Activated CD8-positive, alpha-beta T cell treated with anti-CD3 and anti-CD28 coated beads for 36 hours (primary cell): Measurements from ENCODE around the gene ZIC5. TPM values are rescaled to one million over a fixed set of nuclear protein-coding genes. Genes with fewer than 3 reads are reported as not detected.

Experiments
- ATAC-seq: fragments of 200-7000 bp; cut with Tn5 transposase; one replicate; pipeline ENCODE4 v1.10.0; 2021; ENCODE audit warnings: mild to moderate bottlenecking, moderate library complexity
- CTCF ChIA-PET: fragments of 350-600 bp; sonication (Branson Sonifier 250); formaldehyde crosslinking; loops from one replicate; lab custom pipeline; 2021; ENCODE audit warnings: antibody characterized with exemption; lab: Charles Lee
- POLR2A ChIA-PET: fragments of 350-600 bp; sonication (Branson Sonifier 250); formaldehyde crosslinking; loops from one replicate; lab custom pipeline; 2021; ENCODE audit warnings: antibody characterized with exemption; lab: Charles Lee
- DNase-seq: peaks from one replicate; pipeline ENCODE4 v3.0.0-alpha.2; 2020
- H3K27ac Mint-ChIP-seq: one replicate; pipeline ENCODE4 v1.8.0; 2021; ENCODE audit warnings: mild to moderate bottlenecking, mixed read lengths
- H3K27me3 Mint-ChIP-seq: one replicate; pipeline ENCODE4 v1.8.0; 2021; ENCODE audit warnings: mixed read lengths
- H3K36me3 Mint-ChIP-seq: one replicate; pipeline ENCODE4 v1.8.0; 2021; ENCODE audit warnings: low read depth, mixed read lengths
- H3K4me1 Mint-ChIP-seq: one replicate; pipeline ENCODE4 v1.8.0; 2021; ENCODE audit warnings: low read depth, mixed read lengths
- H3K4me3 Mint-ChIP-seq: one replicate; pipeline ENCODE4 v1.8.0; 2021; ENCODE audit warnings: mild to moderate bottlenecking, moderate library complexity, mixed read lengths
- H3K9me3 Mint-ChIP-seq: one replicate; pipeline ENCODE4 v1.8.0; 2021; ENCODE audit warnings: mixed read lengths
- CTCF ChIP-seq: fragments of 200-600 bp; IDR thresholded peaks from one replicate; pipeline ENCODE4 v1.8.0; 2022; ENCODE audit warnings: antibody characterized with exemption, mild to moderate bottlenecking
- intact Hi-C: fragments of 100-400 bp; cut with micrococcal nuclease; formaldehyde crosslinking; loops from one replicate; pipeline ENCODE4 v1.10.0; 2022
- total RNA-seq, 2 experiments: library from RNA; stranded (reverse); gene quantifications; one replicate each; pipeline ENCODE4 v1.2.3, GENCODE V29; 2021

ZIC5 gene
- total RNA-seq, 2 experiments from 2014 or later = not detected

GRCh38 chr13:99996381-99996973 lies 24.9 kb upstream of the ZIC5 start:
- POLR2A ChIA-PET = no interaction called here
- TF ChIP-seq CTCF = no peak
- H3K27me3 Mint-ChIP-seq = peaks cover 76% of the 10 kb centered on the region
- H3K36me3 Mint-ChIP-seq = no peaks in the 10 kb centered on the region
- CTCF ChIA-PET = interaction anchor here (0.6 to 1.4 kb wide), 3 partner anchors 10 to 96 kb away, joined by 3 read pairs; no protein-coding TSS in a partner anchor
- peaks cover 2% of the 10 kb centered on the region for H3K9me3 Mint-ChIP-seq
- H3K4me1 Mint-ChIP-seq = peaks cover 12% of the 10 kb centered on the region
- H3K4me3 Mint-ChIP-seq = no peak overlapping the region
- intact Hi-C loops = loop anchor here (10.0 kb wide), 1 partner anchor 238 kb away; no protein-coding TSS in a partner anchor
- no peak for ATAC-seq
- no peak overlapping the region for H3K27ac Mint-ChIP-seq
- DNase-seq = no peak

GRCh38 chr13:99995589-99996380 lies 24.2 kb upstream of the ZIC5 start:
- peaks cover 9% of the 10 kb centered on the region for H3K4me1 Mint-ChIP-seq
- POLR2A ChIA-PET = no interaction called here
- peaks cover 79% of the 10 kb centered on the region for H3K27me3 Mint-ChIP-seq
- H3K9me3 Mint-ChIP-seq = peaks cover 2% of the 10 kb centered on the region
- CTCF ChIA-PET = interaction anchor here (0.9 to 1.4 kb wide), 2 partner anchors 11 to 29 kb away, joined by 3 read pairs; no protein-coding TSS in a partner anchor
- intact Hi-C loops = loop anchor here (10.0 kb wide), 1 partner anchor 239 kb away; no protein-coding TSS in a partner anchor
- no peaks in the 10 kb centered on the region for H3K36me3 Mint-ChIP-seq
- no peak overlapping the region for H3K27ac Mint-ChIP-seq
- TF ChIP-seq CTCF = no peak
- DNase-seq (no peak), ATAC-seq (no peak)
- no peak overlapping the region for H3K4me3 Mint-ChIP-seq

GRCh38 chr13:99995104-99995588 lies 23.6 kb upstream of the ZIC5 start:
- Mint-ChIP-seq H3K27me3 (peaks cover 85% of the 10 kb centered on the region), H3K4me1 (peaks cover 14% of the 10 kb centered on the region), H3K36me3 (no peaks in the 10 kb centered on the region), H3K27ac (no peak overlapping the region), H3K4me3 (no peak overlapping the region), H3K9me3 (peaks cover 2% of the 10 kb centered on the region)
- ChIA-PET CTCF (no interaction called here), POLR2A (no interaction called here)
- no peak for TF ChIP-seq CTCF
- intact Hi-C loops = loop anchor here (10.0 kb wide), 1 partner anchor 240 kb away; no protein-coding TSS in a partner anchor
- ATAC-seq (no peak), DNase-seq (no peak)

- H3K27me3 Mint-ChIP-seq = peaks cover 87% of the 10 kb centered on the region
- ChIA-PET POLR2A (no interaction called here), CTCF (interaction anchor here (1.1 kb wide), 1 partner anchor 521 kb away, joined by 3 read pairs; no protein-coding TSS in a partner anchor)
- no peak for TF ChIP-seq CTCF
- intact Hi-C loops = loop anchor here (5.0 to 10.0 kb wide), 2 partner anchors 37 to 240 kb away; no protein-coding TSS in a partner anchor
- H3K36me3 Mint-ChIP-seq = peaks cover 3% of the 10 kb centered on the region
- H3K27ac Mint-ChIP-seq = no peak overlapping the region
- peaks cover 2% of the 10 kb centered on the region for H3K9me3 Mint-ChIP-seq
- DNase-seq (no peak), ATAC-seq (no peak)
- H3K4me3 Mint-ChIP-seq = no peak overlapping the region
- H3K4me1 Mint-ChIP-seq = peaks cover 19% of the 10 kb centered on the region
These were observed 23.1 kb upstream of the ZIC5 start for GRCh38 chr13:99994638-99995020.
